Measurements from ENCODE around the gene WNT9A.

WNT9A gene

GRCh38 chr1:227888404-227889046 is 59.2 kb downstream of the WNT9A start:
- no peak for DNase-seq (ENCODE audit: low spot score)
- in situ Hi-C loops (cut with MboI; ENCODE audit: low pct_unique_long_range_greater_than_20kb, low sequenced_read_pairs, unreplicated experiment) = no loop called here
- TF ChIP-seq CTCF (IDR thresholded peaks at IDR 0.05; ENCODE audit: extremely low read depth, insufficient read depth, missing control alignments) = no peak

GRCh38 chr1:227887697-227888403 is 59.9 kb downstream of the WNT9A start:
- in situ Hi-C loops (cut with MboI; ENCODE audit: low pct_unique_long_range_greater_than_20kb, low sequenced_read_pairs, unreplicated experiment) = no loop called here
- no peak for TF ChIP-seq CTCF (IDR thresholded peaks at IDR 0.05; ENCODE audit: extremely low read depth, insufficient read depth, missing control alignments)
- no peak for DNase-seq (ENCODE audit: low spot score)

- TF ChIP-seq CTCF (IDR thresholded peaks at IDR 0.05; ENCODE audit: extremely low read depth, insufficient read depth, missing control alignments) = no peak
- in situ Hi-C loops (cut with MboI; ENCODE audit: low pct_unique_long_range_greater_than_20kb, low sequenced_read_pairs, unreplicated experiment) = no loop called here
- DNase-seq (ENCODE audit: low spot score) = no peak
These were observed 60.6 kb downstream of the WNT9A start for GRCh38 chr1:227886993-227887696.

- in situ Hi-C loops (cut with MboI; ENCODE audit: low pct_unique_long_range_greater_than_20kb, low sequenced_read_pairs, unreplicated experiment) = no loop called here
- no peak for DNase-seq (ENCODE audit: low spot score)
- TF ChIP-seq CTCF (IDR thresholded peaks at IDR 0.05; ENCODE audit: extremely low read depth, insufficient read depth, missing control alignments) = no peak
These were observed 61.2 kb downstream of the WNT9A start for GRCh38 chr1:227886503-227886961.

GRCh38 chr1:227885648-227886502 is 61.9 kb downstream of the WNT9A start:
- TF ChIP-seq CTCF (IDR thresholded peaks at IDR 0.05; ENCODE audit: extremely low read depth, insufficient read depth, missing control alignments) = no peak
- DNase-seq (ENCODE audit: low spot score) = no peak
- in situ Hi-C loops (cut with MboI; ENCODE audit: low pct_unique_long_range_greater_than_20kb, low sequenced_read_pairs, unreplicated experiment) = no loop called here

GRCh38 chr1:227885135-227885647 is 62.5 kb downstream of the WNT9A start:
- in situ Hi-C loops (cut with MboI; ENCODE audit: low pct_unique_long_range_greater_than_20kb, low sequenced_read_pairs, unreplicated experiment) = no loop called here
- no peak for TF ChIP-seq CTCF (IDR thresholded peaks at IDR 0.05; ENCODE audit: extremely low read depth, insufficient read depth, missing control alignments)
- peak; percentile 14 for DNase-seq (ENCODE audit: low spot score)
